COLO668 (cell line): ENCODE measurements around the gene BMPR1B.

Experiments
- DNase-seq: peaks from one replicate; lab custom pipeline; 2025; ENCODE audit not compliant: unreplicated experiment; lab: John Stamatoyannopoulos, UW

BMPR1B gene

DNA sequence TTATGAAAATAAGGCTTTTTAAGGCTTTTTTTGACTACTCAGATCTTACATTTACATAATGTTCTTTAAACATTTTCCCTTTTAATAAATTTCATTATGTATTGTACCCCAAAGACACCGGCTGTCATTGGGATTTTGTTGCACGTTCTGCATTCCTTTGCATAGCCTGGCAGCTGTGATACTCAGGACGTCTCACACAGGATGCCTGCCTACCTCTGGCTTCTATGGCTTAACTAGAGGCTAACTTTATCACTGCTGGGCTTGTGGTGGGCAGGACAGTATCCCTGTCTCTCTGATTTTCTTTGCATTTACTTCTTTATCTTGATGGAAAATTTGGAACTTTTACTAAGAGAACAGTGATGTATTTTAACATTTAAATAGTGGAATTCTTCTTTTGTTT lies 147.8 kb downstream of the BMPR1B start:
- DNase-seq = no peak

DNA sequence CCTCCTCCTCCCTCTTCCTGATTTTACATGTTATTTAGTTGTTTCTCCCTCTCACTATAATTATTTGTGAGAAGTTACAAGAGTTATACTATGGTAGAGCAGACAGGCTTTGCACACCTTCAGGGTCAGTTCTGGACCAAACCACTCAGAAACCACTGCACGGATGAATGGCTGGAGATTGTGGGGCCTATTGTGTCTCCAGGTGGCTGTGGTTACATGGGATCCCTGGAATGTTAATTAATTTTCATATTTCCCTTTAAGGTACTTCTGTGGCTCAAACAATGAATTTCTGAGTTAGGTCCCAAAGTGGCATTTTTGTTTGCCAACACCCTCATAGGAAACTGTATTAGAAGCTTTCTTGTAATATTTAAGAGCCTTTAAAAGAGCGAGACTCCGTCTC lies 151.9 kb downstream of the BMPR1B start:
- DNase-seq = peak; percentile 33

DNA sequence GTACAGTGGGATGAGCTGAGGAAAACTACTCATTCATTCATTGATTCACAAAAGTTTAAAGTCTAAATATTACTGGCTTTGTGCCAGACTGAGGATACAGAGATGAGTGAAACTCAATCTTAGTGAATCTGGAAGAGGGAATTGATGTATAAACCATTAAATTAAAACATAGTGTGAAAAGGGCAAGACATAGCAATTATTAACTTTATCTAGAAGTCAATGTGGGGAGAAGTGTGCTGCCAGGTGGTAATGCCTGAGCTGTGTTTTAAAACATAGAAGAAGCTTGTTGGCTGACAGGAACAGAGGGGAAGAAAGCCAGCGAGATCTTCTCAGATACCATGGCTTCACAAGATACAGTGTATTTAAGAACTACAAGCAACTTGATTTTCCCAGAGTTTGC lies 153.4 kb downstream of the BMPR1B start:
- no peak for DNase-seq

DNA sequence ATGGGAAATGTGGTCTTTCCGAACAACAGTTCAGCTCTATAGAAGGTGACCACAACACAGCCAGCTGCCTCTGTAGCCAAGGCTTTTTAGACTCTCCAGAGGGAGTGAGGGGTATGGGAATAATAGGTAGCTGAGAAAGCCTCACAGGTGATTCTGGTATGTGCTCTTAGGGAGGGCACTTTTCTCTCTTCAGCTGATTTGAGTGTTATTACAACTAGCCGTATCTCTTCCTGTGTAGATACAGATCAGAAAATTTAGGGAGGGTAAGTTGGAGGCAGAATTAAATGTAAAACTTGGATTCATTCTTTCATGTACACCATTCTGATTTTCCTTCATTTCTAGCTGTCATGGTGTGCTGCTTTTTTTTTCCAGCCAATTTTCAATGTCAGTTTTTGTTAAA lies 154.9 kb downstream of the BMPR1B start:
- no peak for DNase-seq

DNA sequence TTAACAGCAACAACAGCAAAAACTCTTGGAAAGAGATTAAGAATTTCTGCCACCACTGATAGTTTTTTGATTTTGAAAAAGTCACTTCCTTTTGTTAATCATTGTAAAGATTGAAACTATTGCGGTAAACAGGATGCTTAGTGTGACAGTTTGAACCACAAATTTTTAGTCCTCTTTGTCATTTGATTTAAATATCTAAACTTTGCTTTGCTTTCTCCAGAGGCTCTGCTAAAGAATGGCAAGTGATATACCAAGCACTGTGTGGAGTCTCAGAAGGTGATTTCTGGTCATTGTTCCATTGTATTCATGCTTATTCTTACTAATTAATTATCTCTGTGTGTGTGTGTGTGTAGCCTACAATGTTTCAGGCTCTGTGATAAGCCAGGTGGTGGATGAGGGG lies 155.6 kb downstream of the BMPR1B start:
- no peak for DNase-seq

DNA sequence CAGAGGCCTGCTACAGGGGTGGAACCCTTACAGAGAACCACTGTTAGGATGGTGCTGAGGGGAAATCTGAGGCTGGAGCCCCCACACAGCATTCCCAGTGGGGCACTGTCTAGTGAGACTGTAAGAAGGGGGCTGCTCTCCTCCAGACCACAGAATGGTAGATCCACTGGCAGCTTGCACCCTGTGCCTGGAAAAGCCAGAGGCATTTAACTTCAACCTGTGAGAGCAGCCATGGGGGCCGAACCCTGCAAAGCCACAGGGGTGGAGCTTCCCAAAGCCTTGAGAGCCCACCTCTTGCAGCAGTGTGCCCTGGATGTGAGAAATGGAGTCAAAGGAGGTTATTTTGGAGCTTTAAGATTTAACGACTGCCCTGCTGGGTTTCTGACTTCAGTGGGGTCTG lies 159.4 kb downstream of the BMPR1B start:
- no peak for DNase-seq

DNA sequence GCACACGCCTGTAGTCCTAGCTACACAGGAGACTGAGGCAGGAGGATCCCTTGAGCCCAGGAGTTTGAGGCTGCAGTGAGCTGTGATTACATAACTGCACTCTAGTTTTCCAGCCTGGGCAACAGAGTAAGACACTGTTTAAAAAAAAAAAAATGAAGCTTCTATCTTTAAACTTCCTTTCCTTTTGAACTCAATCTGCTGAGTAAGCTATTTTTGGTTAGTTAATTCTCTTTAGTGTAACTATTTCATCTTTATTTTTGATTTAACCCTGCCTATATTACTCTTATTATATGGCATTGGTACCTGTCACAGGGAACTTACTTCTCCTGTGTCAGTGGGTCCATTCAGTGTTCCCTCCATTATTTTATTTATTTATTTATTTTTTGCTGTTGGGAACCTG lies 160.8 kb downstream of the BMPR1B start:
- no peak for DNase-seq

DNA sequence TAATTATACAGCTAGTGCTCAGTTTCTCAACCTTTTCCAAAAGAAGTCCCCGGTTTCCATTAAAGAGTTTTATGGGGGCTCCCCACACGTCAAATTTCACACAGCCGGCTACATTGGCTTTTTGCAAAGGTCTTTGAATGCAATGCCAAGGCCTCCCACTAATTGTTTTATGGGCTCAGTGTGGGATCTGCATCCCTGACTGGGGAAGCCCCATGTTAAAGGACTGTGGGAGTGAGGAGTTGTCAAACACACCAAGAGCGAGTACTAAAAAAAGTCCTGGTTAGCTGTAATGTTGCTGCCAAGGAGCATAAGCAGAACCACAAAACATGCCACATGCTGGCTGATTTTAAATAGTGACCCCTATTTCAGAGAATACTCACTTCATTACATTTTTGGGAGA lies 162.6 kb downstream of the BMPR1B start:
- DNase-seq = no peak

DNA sequence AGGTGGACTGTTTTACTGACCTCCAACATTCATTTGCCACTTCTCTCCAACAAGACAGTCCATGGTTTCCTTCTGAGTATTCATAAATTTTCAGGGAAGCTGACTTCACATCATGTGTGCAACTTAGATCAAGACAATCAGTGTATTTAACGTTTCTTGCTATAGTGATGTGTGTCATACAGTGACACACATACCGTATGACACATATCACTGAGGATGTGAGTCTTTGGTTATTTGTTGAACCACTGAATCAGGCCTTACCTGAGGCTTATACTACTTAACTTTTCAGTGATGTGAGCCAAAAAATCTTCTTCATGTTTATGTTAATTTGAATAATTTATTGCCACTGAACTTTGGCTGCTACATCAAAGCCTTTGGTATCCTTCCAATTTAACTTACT lies 166.8 kb downstream of the BMPR1B start:
- DNase-seq = no peak

DNA sequence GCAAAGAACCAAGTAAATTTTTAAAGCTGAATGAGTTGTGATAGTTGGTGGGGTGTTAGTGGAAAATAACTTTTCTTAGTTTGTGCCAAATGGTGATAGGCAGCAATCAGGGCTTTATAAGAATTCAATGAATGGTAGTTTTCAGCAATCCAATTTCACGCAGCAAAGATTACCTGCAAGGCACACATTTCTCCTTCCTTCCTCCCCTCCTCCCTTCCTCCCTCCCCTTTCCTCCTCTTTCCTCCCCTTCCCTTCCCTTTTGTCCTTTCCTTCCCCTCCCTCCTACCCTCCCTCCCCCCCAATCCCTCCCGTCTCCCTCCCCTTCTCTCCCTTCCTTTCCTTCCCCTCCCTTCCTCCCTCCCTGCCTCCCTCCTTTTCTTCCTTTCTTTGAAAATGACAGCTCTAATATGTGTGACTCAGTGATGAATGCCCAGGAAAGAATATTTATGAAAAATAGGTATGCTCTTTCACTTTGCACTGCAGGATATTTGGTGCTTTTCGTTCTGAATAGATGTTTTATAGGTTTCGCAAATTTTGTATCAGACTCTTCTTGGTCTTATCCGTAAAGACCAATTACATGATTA lies 168.1 kb downstream of the BMPR1B start:
- no peak for DNase-seq

DNA sequence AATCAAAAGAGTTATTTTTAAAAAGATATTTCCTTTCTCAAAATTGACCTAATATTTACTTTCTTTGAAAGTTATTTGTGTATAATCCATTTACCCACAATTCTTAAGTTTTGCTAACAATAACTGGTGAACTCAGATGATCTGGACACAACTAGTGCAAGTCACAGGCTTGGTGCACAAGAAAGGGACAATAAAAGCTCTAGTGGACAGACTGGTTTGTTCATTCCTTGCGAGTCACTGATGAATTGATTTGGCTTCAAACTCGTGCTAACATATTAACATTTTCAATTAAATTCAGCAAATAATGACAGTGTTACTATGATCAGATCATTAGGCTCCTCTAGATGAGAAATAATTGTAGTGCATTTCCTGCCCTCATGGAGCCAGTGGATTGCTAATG lies 169.2 kb downstream of the BMPR1B start:
- DNase-seq = no peak

DNA sequence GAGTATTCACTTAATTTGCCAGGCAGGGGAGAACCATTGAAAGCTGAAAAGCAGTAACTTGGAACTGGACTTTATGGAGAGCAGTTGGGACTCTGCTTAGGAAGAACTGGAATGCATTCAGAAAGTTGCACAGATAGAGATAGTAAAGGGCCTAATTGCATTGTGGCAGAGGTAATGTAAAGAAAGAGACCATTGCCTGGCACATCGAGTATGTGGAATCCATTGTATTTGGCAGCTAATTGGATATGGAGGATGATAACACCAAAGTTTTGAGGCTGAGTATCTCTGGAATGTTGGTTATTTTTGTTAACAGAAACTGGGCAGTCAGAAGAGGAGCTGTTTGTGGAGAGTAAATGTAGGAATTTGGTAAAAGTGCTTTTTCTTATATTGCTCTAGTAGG lies 169.9 kb downstream of the BMPR1B start:
- DNase-seq = no peak

DNA sequence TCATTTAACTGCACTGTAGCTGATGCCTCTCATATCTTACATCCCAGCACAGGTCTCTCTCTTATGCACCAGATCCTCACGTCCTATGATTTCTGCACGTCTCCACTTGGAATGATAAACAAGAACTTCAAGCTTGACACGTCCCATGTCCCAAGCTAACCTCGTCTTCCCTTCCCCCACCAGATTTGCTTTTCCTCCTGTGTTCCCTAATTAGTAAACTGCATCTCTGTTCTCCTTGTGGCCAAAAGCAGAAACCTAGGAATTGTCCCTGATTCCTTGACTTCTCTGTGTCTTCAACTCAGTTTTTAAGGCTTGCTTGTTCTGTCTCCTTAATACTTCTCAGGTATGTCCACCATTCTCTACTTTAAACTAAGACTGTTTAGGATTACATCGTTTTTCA lies 171.9 kb downstream of the BMPR1B start:
- DNase-seq = no peak

DNA sequence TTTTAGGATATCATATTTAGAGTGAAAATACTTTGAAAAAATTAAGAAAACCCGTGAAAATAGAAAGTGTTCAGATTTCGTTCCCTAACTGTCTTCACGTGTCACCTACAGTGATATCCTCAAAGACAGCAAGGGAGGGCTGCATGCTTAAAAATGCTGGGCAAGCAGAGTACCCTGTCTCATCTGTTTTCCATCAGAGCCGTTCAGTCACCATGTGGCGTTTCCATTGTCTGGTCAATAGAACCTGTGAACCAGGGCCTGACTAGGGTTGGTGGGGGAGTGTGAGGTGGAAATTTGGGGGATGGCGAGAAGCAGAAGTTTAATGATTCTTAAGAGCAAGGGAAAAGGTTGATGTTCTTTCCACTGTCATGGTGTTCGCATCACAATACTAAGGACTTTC lies 173.9 kb downstream of the BMPR1B start:
- no peak for DNase-seq

DNA sequence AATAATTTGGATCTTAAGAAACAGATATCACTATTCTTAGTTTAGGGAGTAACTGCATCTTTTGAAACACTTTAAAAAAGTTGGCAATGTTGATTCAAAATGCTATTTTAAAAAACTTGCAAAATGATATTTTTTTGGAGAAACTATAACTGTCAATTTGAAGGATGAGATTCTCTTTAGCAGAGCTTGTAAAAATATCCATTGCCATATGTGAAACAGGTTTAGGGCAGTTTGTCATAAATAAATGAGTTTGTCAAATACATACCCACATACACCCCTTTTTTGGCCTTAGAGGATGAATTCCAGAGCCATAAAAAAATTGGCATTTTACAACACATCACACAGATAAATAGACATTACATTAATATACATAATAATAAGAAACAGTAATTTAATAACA lies 174.6 kb downstream of the BMPR1B start:
- no peak for DNase-seq

DNA sequence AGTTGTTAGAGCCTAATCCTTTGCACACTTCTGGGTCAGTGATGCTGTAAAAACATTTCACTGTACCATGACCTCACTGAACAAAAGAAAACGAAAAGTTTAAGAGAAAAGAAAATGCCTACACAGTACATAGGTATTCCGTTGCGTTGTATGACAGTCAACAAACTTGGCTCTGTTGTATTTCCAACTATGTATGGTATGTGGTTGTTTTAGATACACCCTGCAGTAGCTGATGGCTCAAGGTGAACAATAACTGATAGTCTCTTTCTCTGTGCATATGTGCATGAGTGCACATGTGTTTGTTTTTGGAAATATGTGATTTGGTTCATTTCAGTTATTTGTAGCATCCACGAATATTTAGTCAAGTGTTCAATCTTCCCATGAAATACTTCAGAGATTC lies 176.0 kb downstream of the BMPR1B start:
- DNase-seq = no peak

DNA sequence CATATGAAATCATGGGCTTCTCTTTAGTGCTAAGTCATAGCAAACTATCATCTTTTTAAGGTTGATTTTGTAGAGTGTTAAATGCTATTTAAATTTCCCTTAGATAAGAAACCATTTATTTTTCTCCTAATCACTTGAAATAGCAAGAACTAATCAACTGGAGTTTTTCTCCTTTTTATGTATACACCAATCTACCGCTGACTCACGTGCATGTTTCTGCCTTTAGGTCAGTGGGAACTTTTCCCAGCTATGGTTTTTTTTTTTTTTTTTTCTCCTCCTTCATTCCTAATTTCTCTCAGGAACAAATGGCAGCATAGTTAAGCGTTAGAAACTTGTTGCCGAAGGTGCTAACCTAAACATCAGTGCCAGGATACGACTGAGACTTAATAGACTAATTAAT lies 176.4 kb downstream of the BMPR1B start:
- no peak for DNase-seq

DNA sequence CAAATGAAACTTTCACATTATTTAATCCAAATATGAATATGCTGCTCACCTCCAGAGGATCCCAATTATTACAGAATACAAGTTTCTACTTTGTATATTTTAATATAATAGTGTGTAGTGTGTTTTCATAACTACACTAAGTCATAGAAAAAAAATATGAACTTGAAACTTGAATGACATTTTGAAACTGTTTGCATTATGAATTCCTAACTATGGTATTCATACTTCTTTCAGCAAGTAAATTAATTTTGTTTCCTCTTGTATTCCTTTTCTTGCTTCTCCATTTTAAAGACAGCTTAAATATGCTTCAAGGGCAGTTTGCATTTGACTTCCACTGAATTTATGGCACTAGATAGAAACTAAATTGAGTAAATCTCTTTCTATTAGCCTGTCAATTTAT lies 177.1 kb downstream of the BMPR1B start:
- DNase-seq = no peak

DNA sequence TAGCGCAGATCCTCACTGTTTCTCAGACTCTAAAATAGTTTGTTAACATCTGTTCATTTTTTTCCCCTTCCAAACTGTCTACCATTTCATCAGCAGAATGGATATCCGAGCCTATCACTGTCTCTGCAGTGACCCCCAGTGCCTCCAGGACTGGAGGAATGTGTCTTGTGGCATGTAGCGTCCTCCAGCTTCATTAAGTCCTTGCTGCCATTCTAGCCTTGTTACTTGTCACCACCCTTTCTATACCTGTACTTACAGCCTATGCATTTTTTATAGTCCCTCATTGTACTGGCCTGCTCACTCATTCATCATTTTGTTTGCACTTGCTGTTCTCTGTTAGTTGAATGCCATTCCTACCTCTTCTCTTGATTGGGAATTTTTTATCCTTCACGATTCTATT lies 179.1 kb downstream of the BMPR1B start:
- no peak for DNase-seq

DNA sequence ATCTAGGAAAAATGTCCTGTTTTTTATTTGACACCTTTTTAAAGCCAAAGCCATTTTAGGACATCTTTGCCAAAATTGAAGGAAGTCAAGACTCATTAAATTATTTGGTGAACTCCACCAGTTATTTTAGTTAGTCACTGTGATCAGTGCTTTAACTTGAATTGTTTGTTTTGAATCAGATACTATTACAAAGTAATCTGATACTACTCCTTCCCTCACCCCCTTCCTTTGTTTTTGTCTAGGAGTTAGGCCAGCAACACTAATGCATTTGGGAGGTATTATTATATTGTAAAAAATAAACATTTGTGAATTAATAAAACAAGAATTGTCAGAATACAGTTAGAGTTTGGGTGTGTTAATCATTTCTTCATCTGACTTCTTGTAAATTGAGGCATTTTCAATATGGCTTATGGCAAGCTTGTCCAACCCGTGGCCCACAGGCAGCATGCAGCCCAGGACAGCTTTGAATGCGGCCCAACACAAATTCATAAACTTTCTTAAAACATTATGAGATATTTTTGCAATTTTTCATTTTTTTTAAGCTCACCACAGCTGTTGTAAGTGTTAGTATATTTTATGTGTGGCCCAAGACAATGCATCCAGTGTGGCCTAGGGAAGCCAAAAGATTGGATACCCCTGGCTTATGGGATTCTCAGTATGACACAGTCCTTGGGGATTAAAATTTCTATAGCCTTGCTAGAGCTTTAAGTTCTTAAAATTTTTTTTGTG lies 182.2 kb downstream of the BMPR1B start:
- no peak for DNase-seq

DNA sequence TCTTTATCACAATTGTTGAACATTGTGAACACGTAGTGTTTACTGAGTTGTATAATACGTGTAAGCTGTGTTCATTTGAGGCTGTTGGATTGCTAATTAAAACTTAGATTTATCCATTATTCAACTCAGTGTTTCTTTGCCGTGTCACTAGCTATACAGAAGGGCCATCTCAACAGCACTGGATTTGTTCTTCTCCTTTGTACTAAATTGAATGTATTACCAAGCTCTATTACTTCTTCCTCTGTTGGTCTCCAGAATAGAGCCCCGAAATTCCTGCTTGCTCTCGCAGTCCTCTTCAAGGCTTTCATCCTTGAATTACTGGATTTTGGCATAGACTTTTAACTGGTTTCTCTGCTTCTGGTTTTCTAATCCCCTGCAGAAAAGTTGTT lies 182.8 kb downstream of the BMPR1B start:
- DNase-seq = no peak

DNA sequence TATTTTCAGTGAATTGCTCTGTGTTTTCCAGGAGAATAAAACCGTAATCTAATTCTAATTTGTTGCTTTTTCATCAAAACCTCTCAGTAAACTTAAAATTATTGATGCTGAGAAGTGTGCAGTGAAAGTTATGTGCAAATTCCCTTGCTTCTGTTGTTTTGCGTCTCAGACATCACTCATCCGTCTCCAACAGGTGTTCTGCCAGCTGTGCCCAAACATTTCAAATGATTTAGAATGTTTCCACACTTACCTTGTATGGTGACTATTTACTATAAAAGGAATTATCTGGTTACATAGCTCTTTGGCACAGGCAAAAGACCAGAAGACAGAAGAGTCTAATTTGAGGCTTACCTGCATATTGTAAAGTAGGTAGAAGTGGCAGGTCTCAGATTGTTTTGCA lies 184.0 kb downstream of the BMPR1B start:
- DNase-seq = no peak

DNA sequence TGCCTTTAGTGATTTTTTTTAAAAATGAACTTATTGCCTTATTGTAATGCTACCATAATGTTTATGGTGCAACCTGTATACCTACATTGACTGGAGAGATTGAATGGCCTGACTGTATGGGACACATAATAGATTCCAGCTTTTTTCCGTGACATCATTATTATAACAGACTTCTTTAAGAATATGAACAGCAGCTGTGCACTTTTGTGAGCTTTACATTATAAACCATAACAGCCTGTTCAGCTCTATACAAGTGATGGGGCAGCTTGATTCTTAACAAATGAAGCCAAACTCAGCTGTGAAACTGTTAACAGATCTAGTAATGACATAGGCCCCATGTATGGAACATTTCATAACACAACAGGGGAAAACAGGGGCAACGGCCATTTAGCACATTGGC lies 187.0 kb downstream of the BMPR1B start:
- no peak for DNase-seq
